ENCODE data around the gene ZBTB20.
"Not testable (repeated sequence)": the region's sequence is repeated elsewhere in the genome, so short reads cannot be mapped to it uniquely, and the experiment has no call there.

Gene ZBTB20

GRCh38 chr3:115146418-115147328 is at the start of gene ZBTB20:
Gene ZBTB20 (minus strand): TSS chr3:115147288.
- peak; percentile 44 to 52 for DNase-seq

DNA sequence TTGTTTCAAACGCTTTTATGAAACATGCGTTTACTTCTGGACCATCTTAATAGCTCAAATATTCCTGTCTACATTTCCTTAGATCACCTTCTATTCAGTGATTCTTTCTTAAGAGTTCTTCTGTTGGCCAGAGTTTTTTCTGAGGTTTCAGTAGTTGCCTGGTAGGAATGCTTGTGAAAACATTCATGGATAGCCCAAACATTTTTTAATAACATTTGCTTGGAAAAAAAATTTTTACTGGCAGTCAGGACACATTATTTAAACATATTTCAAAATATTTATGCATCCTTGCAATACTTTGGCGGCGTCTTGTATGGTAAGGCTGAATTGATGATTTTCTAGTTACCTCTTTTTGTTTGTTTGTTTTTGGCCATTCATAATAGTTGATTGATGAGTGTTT is 47.4 kb upstream of the ZBTB20 start:
- DNase-seq, result no peak

GRCh38 chr3:115190747-115191146 is 43.7 kb upstream of the ZBTB20 start:
- no peak for DNase-seq

GRCh38 chr3:115187149-115187757 is 40.2 kb upstream of the ZBTB20 start:
- peak in 1 of 2 donors; percentile 2 for DNase-seq

GRCh38 chr3:115186351-115187148 is 39.5 kb upstream of the ZBTB20 start:
- no peak for DNase-seq

GRCh38 chr3:115184859-115185572 is 37.9 kb upstream of the ZBTB20 start:
- DNase-seq, result not testable (repeated sequence)

- not testable (repeated sequence) for DNase-seq
Measured at GRCh38 chr3:115178930-115179329, 31.8 kb upstream of the ZBTB20 start.

DNA sequence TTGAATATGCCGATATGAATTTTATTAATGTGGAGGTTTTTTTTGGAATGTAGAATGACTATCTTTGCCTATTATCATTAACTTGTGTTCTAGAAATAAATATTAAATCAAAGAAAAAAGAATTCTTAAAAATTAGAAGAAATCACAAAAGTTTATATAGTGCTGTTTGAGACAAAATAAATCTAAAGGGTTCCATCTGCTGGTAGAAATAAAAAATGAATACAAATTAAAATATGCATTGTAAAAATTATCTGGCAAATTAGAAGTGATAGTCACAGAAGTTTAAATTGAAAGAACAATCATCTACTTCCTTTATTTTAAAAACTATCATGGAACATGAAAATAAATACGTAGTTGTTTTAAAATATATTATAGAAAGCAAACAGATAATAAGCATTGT is 22.7 kb upstream of the ZBTB20 start:
- DNase-seq, result peak in 1 of 2 donors; percentile 25

DNA sequence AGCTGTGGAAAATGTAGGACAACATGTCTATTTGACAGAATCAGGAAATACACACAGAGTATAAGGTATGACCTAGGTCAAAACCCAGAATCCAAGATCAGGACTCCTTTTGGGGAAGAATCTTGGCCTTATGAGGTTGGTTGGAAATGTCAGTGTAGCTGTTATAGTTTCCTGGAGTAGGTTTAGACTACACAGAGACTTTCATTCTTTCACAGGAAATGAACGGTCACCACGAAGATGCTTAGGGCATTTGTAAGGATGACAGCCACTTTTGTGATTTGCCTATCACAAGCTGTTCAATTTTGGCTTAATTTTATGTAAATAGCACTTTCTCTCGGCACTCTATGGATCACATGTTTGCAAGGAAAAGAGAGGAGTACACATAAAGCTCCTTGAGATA is 18.6 kb upstream of the ZBTB20 start:
- DNase-seq, result no peak

- no peak for DNase-seq
Measured at GRCh38 chr3:115165266-115165665, 18.2 kb upstream of the ZBTB20 start.

GRCh38 chr3:115164374-115165221 is 17.5 kb upstream of the ZBTB20 start:
- DNase-seq, result no peak

- no peak for DNase-seq
Measured at GRCh38 chr3:115162759-115163158, 15.7 kb upstream of the ZBTB20 start.

- no peak for DNase-seq
Measured at GRCh38 chr3:115161866-115162265, 14.8 kb upstream of the ZBTB20 start.

GRCh38 chr3:115161168-115161834 is 14.2 kb upstream of the ZBTB20 start:
- DNase-seq, result no peak

- DNase-seq, result no peak
Measured at GRCh38 chr3:115160295-115160694, 13.2 kb upstream of the ZBTB20 start.

DNA sequence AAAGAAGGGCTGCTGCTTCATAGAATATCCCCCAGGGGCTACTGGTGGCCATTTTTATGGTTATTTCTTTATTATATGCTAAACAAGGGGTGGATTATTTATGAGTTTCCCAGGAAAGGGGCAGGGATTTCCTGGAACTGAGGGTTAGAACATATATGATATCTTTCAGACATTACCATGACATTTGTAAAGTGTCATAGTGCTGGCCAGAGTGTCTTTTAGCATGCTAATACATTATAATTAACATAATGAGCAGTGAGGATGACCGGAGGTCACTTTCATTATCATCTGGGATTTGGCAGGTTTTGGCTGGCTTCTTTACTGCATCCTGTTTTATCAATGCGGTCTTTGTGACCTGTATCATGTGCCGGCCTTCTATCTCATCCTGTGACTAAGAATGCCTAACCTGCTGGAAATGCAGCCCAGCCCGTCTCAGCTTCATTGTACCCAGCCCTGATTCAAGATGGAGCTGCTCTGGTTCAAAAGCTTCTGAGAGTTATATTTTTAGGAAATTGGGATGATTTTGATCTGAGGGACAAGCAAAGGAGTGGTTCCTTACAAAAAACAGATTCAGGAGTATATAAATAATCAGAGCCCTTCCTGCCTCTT is 9.1 kb upstream of the ZBTB20 start:
- no peak for DNase-seq

DNA sequence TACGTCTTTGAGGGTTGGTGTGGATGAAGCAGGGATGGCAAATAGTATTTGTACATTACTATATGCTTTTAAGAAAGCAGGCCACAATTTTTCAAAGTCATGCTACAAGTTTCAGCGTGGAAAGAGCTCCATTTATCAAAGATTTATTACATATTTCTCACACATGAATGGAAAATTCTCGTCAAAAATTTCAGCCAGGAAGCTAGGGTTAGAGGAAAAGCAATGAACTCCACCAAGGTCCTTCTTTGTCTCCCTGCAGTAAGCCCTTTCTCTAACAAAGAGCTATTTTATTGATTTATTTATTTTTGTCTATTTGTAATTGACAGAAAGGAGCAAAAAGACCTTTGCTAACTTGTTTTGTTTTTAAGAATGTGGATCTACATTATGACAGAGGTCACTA is 7.5 kb upstream of the ZBTB20 start:
- no peak for DNase-seq

DNA sequence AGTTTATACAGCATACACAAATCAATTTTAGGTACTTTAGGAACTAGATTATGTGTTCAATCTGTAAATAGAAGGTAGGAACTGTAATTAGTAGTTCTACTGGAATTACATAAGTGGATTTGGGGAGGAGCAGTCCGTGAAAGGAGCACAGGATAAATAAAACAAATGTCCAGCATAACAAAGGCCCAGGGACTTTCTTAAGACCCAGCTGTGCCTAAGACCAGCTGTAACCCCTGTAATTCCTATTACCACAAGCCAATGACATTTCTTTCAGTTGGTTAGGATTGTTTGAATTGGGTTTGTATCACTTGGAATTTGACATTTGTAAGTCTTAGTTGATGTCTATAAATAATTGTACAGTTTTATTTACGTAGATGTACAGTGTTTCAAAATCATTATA is 4.8 kb upstream of the ZBTB20 start:
- DNase-seq, result no peak

GRCh38 chr3:115148142-115148790 is 1.2 kb upstream of the ZBTB20 start:
- DNase-seq, result no peak
